ENCODE results near the gene DMBX1. TPM values are rescaled to one million over a fixed set of nuclear protein-coding genes. Genes with fewer than 3 reads are reported as not detected.

DMBX1 gene
- polyA plus RNA-seq, 1 of the 3 experiments (the other 2 are of a cell fraction): not detected

GRCh38 chr1:46532095-46532494, 42.5 kb downstream of the DMBX1 start:
- Histone ChIP-seq H3K27me3 (ENCODE audit: insufficient read depth) (no peaks in the 10 kb centered on the region; the same call in 1 of the 2 replicates), H3K79me2 (ENCODE audit: insufficient read depth) (no peaks in the 10 kb centered on the region), H3K4me3 (ENCODE audit: low read depth in 2 of 2, low read length in 1 of 2) (no peak overlapping the region), H3K9me2 (no peaks in the 10 kb centered on the region), H3K4me2 (no peak overlapping the region), H4K20me1 (ENCODE audit: insufficient read depth) (no peaks in the 10 kb centered on the region), H3K4me1 (ENCODE audit: control insufficient read depth in 1 of 2, insufficient read depth in 2 of 2, low read depth in 1 of 2, low read length in 1 of 2) (no peaks in the 10 kb centered on the region; a peak in 1 of 4 replicates), H3F3A (replicated peaks; ENCODE audit: insufficient read depth) (no peaks in the 10 kb centered on the region), H3K9me3 (no peaks in the 10 kb centered on the region), H2AFZ (ENCODE audit: low read depth) (no peak overlapping the region), H3K27ac (ENCODE audit: low read depth in 2 of 2, low read length in 1 of 2) (no peak overlapping the region), H3K36me3 (replicated peaks in 1 of 2; ENCODE audit: control insufficient read depth in 1 of 2, insufficient read depth in 2 of 2, low read length in 1 of 2) (no peaks in the 10 kb centered on the region), H3K9ac (no peak overlapping the region)
- DNase-seq: no peak
- CTCF ChIA-PET: interaction anchor here (1.0 to 17.9 kb wide), 18 partner anchors 7 to 194 kb away, joined by 3 to 496 read pairs (median 5); no protein-coding TSS in a partner anchor
- POLR2A ChIA-PET: no interaction called here
- no peak for TF ChIP-seq EZH2phosphoT487 (IDR thresholded peaks at IDR 0.05; ENCODE audit: borderline replicate concordance, low read depth)
- no peak for TF ChIP-seq TAF1 (IDR thresholded peaks at IDR 0.05; ENCODE audit: borderline replicate concordance, low read depth, low read length)
- TF ChIP-seq GABPA (IDR thresholded peaks at IDR 0.05; ENCODE audit: low read depth): no peak
- TF ChIP-seq YY1 (IDR thresholded peaks at IDR 0.05; ENCODE audit: low read depth): no peak
- no peak for TF ChIP-seq EP300 (IDR thresholded peaks at IDR 0.05; ENCODE audit: borderline replicate concordance in 1 of 2, low read depth in 1 of 2, low read length in 1 of 2)
- TF ChIP-seq RFX5 (IDR thresholded peaks at IDR 0.05; ENCODE audit: low read length): no peak
- no peak for TF ChIP-seq POLR2AphosphoS5 (IDR thresholded peaks at IDR 0.05; ENCODE audit: low read depth, low read length)
- no peak for TF ChIP-seq FOXM1 (IDR thresholded peaks at IDR 0.05; ENCODE audit: low read depth)
- no peak for TF ChIP-seq CTCF (IDR thresholded peaks at IDR 0.05)
- TF ChIP-seq RXRA (IDR thresholded peaks at IDR 0.05; ENCODE audit: borderline replicate concordance, low read depth): no peak
- TF ChIP-seq FOXJ3 (CRISPR knock-in tag; IDR thresholded peaks at IDR 0.05): no peak
- TF ChIP-seq, protein P1, sequence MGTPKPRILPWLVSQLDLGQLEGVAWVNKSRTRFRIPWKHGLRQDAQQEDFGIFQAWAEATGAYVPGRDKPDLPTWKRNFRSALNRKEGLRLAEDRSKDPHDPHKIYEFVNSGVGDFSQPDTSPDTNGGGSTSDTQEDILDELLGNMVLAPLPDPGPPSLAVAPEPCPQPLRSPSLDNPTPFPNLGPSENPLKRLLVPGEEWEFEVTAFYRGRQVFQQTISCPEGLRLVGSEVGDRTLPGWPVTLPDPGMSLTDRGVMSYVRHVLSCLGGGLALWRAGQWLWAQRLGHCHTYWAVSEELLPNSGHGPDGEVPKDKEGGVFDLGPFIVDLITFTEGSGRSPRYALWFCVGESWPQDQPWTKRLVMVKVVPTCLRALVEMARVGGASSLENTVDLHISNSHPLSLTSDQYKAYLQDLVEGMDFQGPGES (IDR thresholded peaks at IDR 0.05; ENCODE audit: low read depth, low read length): no peak
- no peak for TF ChIP-seq TCF12 (IDR thresholded peaks at IDR 0.05)
- no peak for TF ChIP-seq MEF2A (IDR thresholded peaks at IDR 0.05; ENCODE audit: borderline replicate concordance, low read depth)
- no peak for TF ChIP-seq RAD21 (IDR thresholded peaks at IDR 0.05; ENCODE audit: low read length)
- TF ChIP-seq GATA2 (CRISPR knock-in tag; IDR thresholded peaks at IDR 0.05): no peak
- no peak for TF ChIP-seq FOSL2 (IDR thresholded peaks at IDR 0.05; ENCODE audit: borderline replicate concordance, low read depth)
- 81% methylated on average over 2 of the region's 3 CpGs for WGBS (ENCODE audit: low lambda C conversion rate)
